ENCODE measurements around the gene RIN2. TPM values are rescaled to one million over a fixed set of nuclear protein-coding genes. Genes with fewer than 3 reads are reported as not detected.
"Not testable (repeated sequence)": the region's sequence is repeated elsewhere in the genome, so short reads cannot be mapped to it uniquely, and the experiment has no call there.

Gene RIN2
- total RNA-seq, 2 donors from 2014 or later: not detected

GRCh38 chr20:19748681-19749080 is 9.4 kb upstream of the RIN2 start:
- H3K4me1 Mint-ChIP-seq: no peaks in the 10 kb centered on the region
- H3K9me3 Mint-ChIP-seq: peaks cover 4% of the 10 kb centered on the region
- ATAC-seq (replicated peaks): no peak
- H3K27ac Mint-ChIP-seq: no peak overlapping the region
- H3K36me3 Mint-ChIP-seq (ENCODE audit: low read depth): no peaks in the 10 kb centered on the region
- peaks cover 17% of the 10 kb centered on the region for H3K27me3 Mint-ChIP-seq
- H3K4me3 Mint-ChIP-seq: no peak overlapping the region

GRCh38 chr20:19749618-19750071 is 8.4 kb upstream of the RIN2 start:
- peaks cover 1% of the 10 kb centered on the region for H3K9me3 Mint-ChIP-seq
- no peak overlapping the region for H3K4me3 Mint-ChIP-seq
- H3K27ac Mint-ChIP-seq: no peak overlapping the region
- H3K36me3 Mint-ChIP-seq (ENCODE audit: low read depth): no peaks in the 10 kb centered on the region
- ATAC-seq (replicated peaks): no peak
- no peaks in the 10 kb centered on the region for H3K4me1 Mint-ChIP-seq
- peaks cover 20% of the 10 kb centered on the region for H3K27me3 Mint-ChIP-seq

- ATAC-seq (replicated peaks): no peak
- H3K27me3 Mint-ChIP-seq: peaks cover 20% of the 10 kb centered on the region
- no peak overlapping the region for H3K4me3 Mint-ChIP-seq
- H3K36me3 Mint-ChIP-seq (ENCODE audit: low read depth): no peaks in the 10 kb centered on the region
- H3K4me1 Mint-ChIP-seq: no peaks in the 10 kb centered on the region
- H3K9me3 Mint-ChIP-seq: no peaks in the 10 kb centered on the region
- H3K27ac Mint-ChIP-seq: no peak overlapping the region
Observed at GRCh38 chr20:19750101-19750606, 7.9 kb upstream of the RIN2 start.

GRCh38 chr20:19750907-19751636 is 7.0 kb upstream of the RIN2 start:
- H3K36me3 Mint-ChIP-seq (ENCODE audit: low read depth): no peaks in the 10 kb centered on the region
- no peaks in the 10 kb centered on the region for H3K4me1 Mint-ChIP-seq
- no peak overlapping the region for H3K27ac Mint-ChIP-seq
- ATAC-seq (replicated peaks): no peak
- H3K27me3 Mint-ChIP-seq: peaks cover 22% of the 10 kb centered on the region
- H3K4me3 Mint-ChIP-seq: no peak overlapping the region
- H3K9me3 Mint-ChIP-seq: no peaks in the 10 kb centered on the region

- H3K36me3 Mint-ChIP-seq (ENCODE audit: low read depth); H3K9me3 Mint-ChIP-seq; H3K4me3 Mint-ChIP-seq; ATAC-seq (replicated peaks); H3K27ac Mint-ChIP-seq; H3K4me1 Mint-ChIP-seq: not testable (repeated sequence)
- H3K27me3 Mint-ChIP-seq: peaks cover 30% of the 10 kb centered on the region
Observed at GRCh38 chr20:19754201-19754600, 3.9 kb upstream of the RIN2 start.

GRCh38 chr20:19756761-19757486 is 1.1 kb upstream of the RIN2 start:
- no peak for ATAC-seq (replicated peaks)
- Mint-ChIP-seq H3K4me1 (no peaks in the 10 kb centered on the region), H3K27me3 (peaks cover 32% of the 10 kb centered on the region), H3K4me3 (peak overlapping the region; percentile 23), H3K9me3 (no peaks in the 10 kb centered on the region), H3K27ac (no peak overlapping the region), H3K36me3 (ENCODE audit: low read depth) (no peaks in the 10 kb centered on the region)

GRCh38 chr20:19757487-19758132 is 448 bp upstream of the RIN2 start:
- H3K4me1 Mint-ChIP-seq: no peaks in the 10 kb centered on the region
- H3K27me3 Mint-ChIP-seq: peaks cover 38% of the 10 kb centered on the region
- peak overlapping the region; percentile 23 for H3K4me3 Mint-ChIP-seq
- H3K27ac Mint-ChIP-seq: no peak overlapping the region
- H3K9me3 Mint-ChIP-seq: no peaks in the 10 kb centered on the region
- peak; percentile 18 for ATAC-seq (replicated peaks)
- H3K36me3 Mint-ChIP-seq (ENCODE audit: low read depth): no peaks in the 10 kb centered on the region

- no peak for ATAC-seq (replicated peaks)
- Mint-ChIP-seq H3K27ac (no peak overlapping the region), H3K27me3 (peaks cover 31% of the 10 kb centered on the region), H3K36me3 (ENCODE audit: low read depth) (no peaks in the 10 kb centered on the region), H3K9me3 (no peaks in the 10 kb centered on the region), H3K4me3 (no peak overlapping the region), H3K4me1 (no peaks in the 10 kb centered on the region)
Observed at GRCh38 chr20:19758501-19759331, 658 bp downstream of the RIN2 start.

- H3K36me3 Mint-ChIP-seq (ENCODE audit: low read depth): no peaks in the 10 kb centered on the region
- no peak overlapping the region for H3K27ac Mint-ChIP-seq
- no peak for ATAC-seq (replicated peaks)
- no peaks in the 10 kb centered on the region for H3K4me1 Mint-ChIP-seq
- H3K4me3 Mint-ChIP-seq: no peak overlapping the region
- peaks cover 28% of the 10 kb centered on the region for H3K27me3 Mint-ChIP-seq
- no peaks in the 10 kb centered on the region for H3K9me3 Mint-ChIP-seq
Observed at GRCh38 chr20:19760371-19760721, 2.3 kb downstream of the RIN2 start.

- Mint-ChIP-seq H3K4me3 (no peak overlapping the region), H3K27me3 (peaks cover 27% of the 10 kb centered on the region), H3K4me1 (no peaks in the 10 kb centered on the region), H3K9me3 (no peaks in the 10 kb centered on the region), H3K27ac (no peak overlapping the region), H3K36me3 (ENCODE audit: low read depth) (no peaks in the 10 kb centered on the region)
- no peak for ATAC-seq (replicated peaks)
Observed at GRCh38 chr20:19761326-19761725, 3.3 kb downstream of the RIN2 start.

GRCh38 chr20:19761841-19762240 is 3.8 kb downstream of the RIN2 start:
- H3K27me3 Mint-ChIP-seq: peaks cover 23% of the 10 kb centered on the region
- no peaks in the 10 kb centered on the region for H3K9me3 Mint-ChIP-seq
- H3K27ac Mint-ChIP-seq: no peak overlapping the region
- H3K4me3 Mint-ChIP-seq: no peak overlapping the region
- H3K36me3 Mint-ChIP-seq (ENCODE audit: low read depth): no peaks in the 10 kb centered on the region
- H3K4me1 Mint-ChIP-seq: no peaks in the 10 kb centered on the region
- ATAC-seq (replicated peaks): no peak

GRCh38 chr20:19764207-19764606 is 6.1 kb downstream of the RIN2 start:
- Mint-ChIP-seq H3K9me3 (no peaks in the 10 kb centered on the region), H3K4me1 (no peaks in the 10 kb centered on the region), H3K27ac (no peak overlapping the region), H3K27me3 (peaks cover 22% of the 10 kb centered on the region), H3K4me3 (no peak overlapping the region), H3K36me3 (ENCODE audit: low read depth) (no peaks in the 10 kb centered on the region)
- no peak for ATAC-seq (replicated peaks)

- Mint-ChIP-seq H3K27ac (no peak overlapping the region), H3K4me1 (no peaks in the 10 kb centered on the region), H3K36me3 (ENCODE audit: low read depth) (no peaks in the 10 kb centered on the region), H3K9me3 (no peaks in the 10 kb centered on the region), H3K4me3 (no peak overlapping the region), H3K27me3 (peaks cover 21% of the 10 kb centered on the region)
- no peak for ATAC-seq (replicated peaks)
Observed at GRCh38 chr20:19765266-19765665, 7.2 kb downstream of the RIN2 start.

GRCh38 chr20:19765913-19766312 is 7.9 kb downstream of the RIN2 start:
- Mint-ChIP-seq H3K4me1 (no peaks in the 10 kb centered on the region), H3K36me3 (ENCODE audit: low read depth) (no peaks in the 10 kb centered on the region), H3K4me3 (no peak overlapping the region), H3K9me3 (no peaks in the 10 kb centered on the region), H3K27ac (no peak overlapping the region), H3K27me3 (peaks cover 18% of the 10 kb centered on the region)
- no peak for ATAC-seq (replicated peaks)

Data from activated T-helper 17 cell treated with anti-CD3 and anti-CD28 coated beads, Interleukin-2, amount 50 U/mL, for 72 hours (primary cell).